Tibial nerve (tissue), 4 donors: Measurements from ENCODE around the gene EXOG.

Experiments used
- EP300 ChIP-seq, 2 donors: sonication (generic); formaldehyde crosslinking; IDR thresholded peaks; one replicate each; pipeline ENCODE4 v1.6.1; 2017; ENCODE audit warnings: antibody characterized with exemption in 2 of 2, mild to moderate bottlenecking in 1 of 2
- POLR2A ChIP-seq, 2 donors: fragments of 450-650 bp; IDR thresholded peaks; one replicate each; pipeline ENCODE4 v1.6.1; 2017; ENCODE audit warnings: antibody characterized with exemption in 2 of 2, mild to moderate bottlenecking in 2 of 2, moderate library complexity in 2 of 2
- TF ChIP-seq, protein P1 (sequence below), 5 experiments: fragments of 200-600 bp in 3 of 5; fragments of 450-650 bp in 2 of 5; sonication (generic) in 3 of 5; IDR thresholded peaks; one replicate each; pipeline ENCODE4 v1.5.1; 2016 to 2019; ENCODE audit warnings: antibody characterized with exemption in 5 of 5, mild to moderate bottlenecking in 3 of 5, moderate library complexity in 2 of 5

DNA sequence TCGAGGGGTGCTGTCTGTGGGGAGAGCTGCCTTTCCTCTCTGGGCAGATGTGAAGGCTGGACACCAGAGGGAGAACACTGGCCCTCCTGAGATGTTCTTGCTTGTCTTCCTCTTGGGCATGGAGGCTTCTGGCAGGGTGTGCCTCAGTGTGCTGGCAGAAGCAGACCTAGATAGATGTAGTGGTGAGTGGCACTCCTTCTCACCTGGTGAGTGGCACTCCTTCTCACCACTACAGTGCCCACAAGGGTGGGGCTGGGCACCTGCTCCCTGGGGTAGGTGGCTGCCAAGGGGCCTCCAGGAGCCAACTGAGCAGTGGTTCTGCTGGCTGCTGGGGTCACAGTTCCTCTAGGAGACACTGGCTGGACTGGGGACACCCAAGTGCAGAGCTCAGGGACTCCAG lies 23.8 kb upstream of the EXOG start:
- TF ChIP-seq, protein P1, sequence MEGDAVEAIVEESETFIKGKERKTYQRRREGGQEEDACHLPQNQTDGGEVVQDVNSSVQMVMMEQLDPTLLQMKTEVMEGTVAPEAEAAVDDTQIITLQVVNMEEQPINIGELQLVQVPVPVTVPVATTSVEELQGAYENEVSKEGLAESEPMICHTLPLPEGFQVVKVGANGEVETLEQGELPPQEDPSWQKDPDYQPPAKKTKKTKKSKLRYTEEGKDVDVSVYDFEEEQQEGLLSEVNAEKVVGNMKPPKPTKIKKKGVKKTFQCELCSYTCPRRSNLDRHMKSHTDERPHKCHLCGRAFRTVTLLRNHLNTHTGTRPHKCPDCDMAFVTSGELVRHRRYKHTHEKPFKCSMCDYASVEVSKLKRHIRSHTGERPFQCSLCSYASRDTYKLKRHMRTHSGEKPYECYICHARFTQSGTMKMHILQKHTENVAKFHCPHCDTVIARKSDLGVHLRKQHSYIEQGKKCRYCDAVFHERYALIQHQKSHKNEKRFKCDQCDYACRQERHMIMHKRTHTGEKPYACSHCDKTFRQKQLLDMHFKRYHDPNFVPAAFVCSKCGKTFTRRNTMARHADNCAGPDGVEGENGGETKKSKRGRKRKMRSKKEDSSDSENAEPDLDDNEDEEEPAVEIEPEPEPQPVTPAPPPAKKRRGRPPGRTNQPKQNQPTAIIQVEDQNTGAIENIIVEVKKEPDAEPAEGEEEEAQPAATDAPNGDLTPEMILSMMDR (IDR thresholded peaks at IDR 0.05), result no peak
- TF ChIP-seq EP300 (IDR thresholded peaks at IDR 0.05) (no peak), POLR2A (IDR thresholded peaks at IDR 0.05) (no peak)
